GM12891 (cell line): ENCODE measurements around the gene GIMAP5.

Experiments used
- POLR2A ChIP-seq: IDR thresholded peaks from 2 replicates; pipeline ENCODE4 v1.6.1; 2011; ENCODE audit warnings: low read depth, low read length, control low read depth
- POLR2AphosphoS5 ChIP-seq: IDR thresholded peaks from 2 replicates; pipeline ENCODE4 v1.6.1; 2011; ENCODE audit warnings: low read depth, low read length, control low read depth
- POU2F2 ChIP-seq: IDR thresholded peaks from 2 replicates; pipeline ENCODE4 v1.6.1; 2011; ENCODE audit warnings: low read depth, mild to moderate bottlenecking, control low read depth, low read length, moderate library complexity
- TAF1 ChIP-seq: IDR thresholded peaks from 2 replicates; pipeline ENCODE4 v1.6.1; 2011; ENCODE audit warnings: low read depth, low read length, control low read depth

DNA sequence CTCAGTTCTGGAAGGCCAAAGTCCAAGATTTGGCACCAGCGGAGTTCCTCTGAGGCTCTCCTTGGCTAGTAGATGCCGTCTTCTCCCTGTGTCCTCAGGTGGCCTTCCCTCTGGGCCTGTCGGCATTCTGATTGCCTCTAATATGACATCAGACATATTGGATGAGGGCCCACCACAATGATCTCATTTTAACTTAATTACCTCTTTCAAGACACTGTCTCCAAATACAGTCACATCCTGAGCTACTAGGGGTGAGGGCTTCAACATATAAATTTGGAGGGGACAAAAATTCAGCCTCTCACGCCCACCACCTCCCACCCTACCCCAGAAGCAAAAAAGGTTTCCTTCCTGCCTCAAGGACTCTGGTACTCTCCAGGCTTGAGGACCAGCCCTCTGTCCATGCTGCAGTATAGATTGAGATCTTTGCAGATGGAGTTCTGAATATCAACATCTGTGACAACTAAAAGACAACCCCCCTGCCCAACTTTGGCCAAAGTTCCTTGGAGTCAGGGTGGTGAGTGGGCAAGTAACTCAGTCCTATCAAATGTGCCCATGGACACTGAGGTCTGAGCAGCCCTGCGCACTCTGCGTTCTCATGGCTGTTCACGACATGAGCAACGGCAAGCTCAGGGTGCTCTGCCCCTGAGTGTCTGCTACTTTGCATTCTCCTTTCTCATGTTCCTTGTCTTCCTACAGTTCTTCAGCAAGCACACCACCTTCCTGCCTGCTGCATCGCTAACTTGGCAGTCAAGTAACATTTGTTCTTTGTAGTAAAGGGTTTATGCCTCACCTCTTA lies 51.5 kb downstream of the GIMAP5 start:
- no peak for TF ChIP-seq POLR2A
- no peak for TF ChIP-seq POLR2AphosphoS5
- no peak for TF ChIP-seq TAF1
- TF ChIP-seq POU2F2 = no peak
